Mucosa of descending colon (tissue), 3 donors: Measurements from ENCODE around the gene CSHL1. TPM values are rescaled to one million over a fixed set of nuclear protein-coding genes. Genes with fewer than 3 reads are reported as not detected.

Experiments used
- ATAC-seq: fragments of 200-7000 bp; cut with Tn5 transposase; one replicate; pipeline ENCODE4 v1.9.1; 2020; ENCODE audit warnings: mild to moderate bottlenecking, moderate library complexity
- DNase-seq, 3 donors: peaks; one replicate each; pipeline ENCODE4 v3.0.0-alpha.2; 2020
- H3K36me3 ChIP-seq: fragments of 200-600 bp; one replicate; pipeline ENCODE4 v1.8.0; 2021; ENCODE audit warnings: low read depth, mild to moderate bottlenecking
- H3K4me1 ChIP-seq: fragments of 200-600 bp; one replicate; pipeline ENCODE4 v1.8.0; 2021; ENCODE audit warnings: low read depth, mild to moderate bottlenecking
- H3K4me3 ChIP-seq: fragments of 200-600 bp; one replicate; pipeline ENCODE4 v1.8.0; 2021; ENCODE audit warnings: mild to moderate bottlenecking
- H3K9me3 ChIP-seq: fragments of 200-600 bp; one replicate; pipeline ENCODE4 v1.8.0; 2021; ENCODE audit warnings: mild to moderate bottlenecking
- CTCF ChIP-seq: fragments of 200-600 bp; IDR thresholded peaks from one replicate; pipeline ENCODE4 v1.8.0; 2022; ENCODE audit warnings: antibody characterized with exemption, mild to moderate bottlenecking
- intact Hi-C, 2 donors: fragments of 100-400 bp; cut with DNase I in 1 of 2; cut with micrococcal nuclease in 1 of 2; formaldehyde crosslinking; loops; one replicate each; pipeline versions ENCODE4 v1.11.0 to v1.11.1; 2022; cut with DNase I, micrococcal nuclease
- total RNA-seq, 3 donors: library from RNA; stranded (reverse); fragmentation: NEBNext Ultra II Directional in 2 of 3; extraction: Animal tissue kit (Norgen Biotek cat#: 25700) in 2 of 3; gene quantifications; one replicate each; pipeline versions ENCODE4 v1.2.1 to v1.2.4, GENCODE V29; 2021 to 2023
- donor health status: DM: no; HTN: no; CAD: no; lungs with moderate emphysema.
- donor health status: DM: no; HTN: no; CAD: no.
- donor health status: DM: no; HTN: yes; CAD: no.

Gene CSHL1
- total RNA-seq, 3 donors from 2014 or later: not detected

GRCh38 chr17:63939401-63939800, 28.3 kb upstream of the CSHL1 start:
- no peak overlapping the region for H3K4me3 ChIP-seq
- no peak for ATAC-seq

GRCh38 chr17:63937920-63938319, 26.9 kb upstream of the CSHL1 start:
- intact Hi-C loops: no loop called here
- no peaks in the 10 kb centered on the region for H3K36me3 ChIP-seq
- ATAC-seq (no peak), DNase-seq (no peak)
- H3K4me3 ChIP-seq: no peak overlapping the region
- H3K4me1 ChIP-seq: no peaks in the 10 kb centered on the region
- H3K9me3 ChIP-seq: no peaks in the 10 kb centered on the region
- TF ChIP-seq CTCF: no peak

More at GRCh38 chr17:63939401-63939800, 28.3 kb upstream of the CSHL1 start:
- intact Hi-C loops: no loop called here
- Histone ChIP-seq H3K36me3 (no peaks in the 10 kb centered on the region), H3K4me1 (no peaks in the 10 kb centered on the region), H3K9me3 (no peaks in the 10 kb centered on the region)
- no peak for DNase-seq
- no peak for TF ChIP-seq CTCF

DNA sequence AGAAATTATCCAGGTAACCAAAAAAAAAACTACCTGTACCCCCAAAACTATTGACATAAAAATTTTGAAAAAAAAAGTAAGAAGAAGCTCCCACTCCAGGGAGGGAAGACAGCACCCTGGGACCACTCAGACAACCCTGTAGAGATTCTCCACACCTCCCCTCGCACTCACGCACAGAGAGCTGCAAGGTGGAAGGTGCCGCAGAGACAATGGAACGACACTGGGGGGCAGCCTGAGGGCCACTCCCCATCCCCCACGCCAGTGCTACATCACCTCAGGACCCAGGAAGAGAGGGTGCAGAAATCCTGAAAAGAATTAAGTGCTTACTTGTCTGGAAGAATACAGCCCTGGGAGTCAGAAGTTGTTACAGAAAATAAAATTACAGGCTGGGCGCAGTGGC, 26.3 kb upstream of the CSHL1 start:
- no peak for DNase-seq
- H3K9me3 ChIP-seq: no peaks in the 10 kb centered on the region
- no peak for ATAC-seq
- no peaks in the 10 kb centered on the region for H3K4me1 ChIP-seq
- intact Hi-C loops: no loop called here
- no peaks in the 10 kb centered on the region for H3K36me3 ChIP-seq
- no peak for TF ChIP-seq CTCF
- H3K4me3 ChIP-seq: no peak overlapping the region

DNA sequence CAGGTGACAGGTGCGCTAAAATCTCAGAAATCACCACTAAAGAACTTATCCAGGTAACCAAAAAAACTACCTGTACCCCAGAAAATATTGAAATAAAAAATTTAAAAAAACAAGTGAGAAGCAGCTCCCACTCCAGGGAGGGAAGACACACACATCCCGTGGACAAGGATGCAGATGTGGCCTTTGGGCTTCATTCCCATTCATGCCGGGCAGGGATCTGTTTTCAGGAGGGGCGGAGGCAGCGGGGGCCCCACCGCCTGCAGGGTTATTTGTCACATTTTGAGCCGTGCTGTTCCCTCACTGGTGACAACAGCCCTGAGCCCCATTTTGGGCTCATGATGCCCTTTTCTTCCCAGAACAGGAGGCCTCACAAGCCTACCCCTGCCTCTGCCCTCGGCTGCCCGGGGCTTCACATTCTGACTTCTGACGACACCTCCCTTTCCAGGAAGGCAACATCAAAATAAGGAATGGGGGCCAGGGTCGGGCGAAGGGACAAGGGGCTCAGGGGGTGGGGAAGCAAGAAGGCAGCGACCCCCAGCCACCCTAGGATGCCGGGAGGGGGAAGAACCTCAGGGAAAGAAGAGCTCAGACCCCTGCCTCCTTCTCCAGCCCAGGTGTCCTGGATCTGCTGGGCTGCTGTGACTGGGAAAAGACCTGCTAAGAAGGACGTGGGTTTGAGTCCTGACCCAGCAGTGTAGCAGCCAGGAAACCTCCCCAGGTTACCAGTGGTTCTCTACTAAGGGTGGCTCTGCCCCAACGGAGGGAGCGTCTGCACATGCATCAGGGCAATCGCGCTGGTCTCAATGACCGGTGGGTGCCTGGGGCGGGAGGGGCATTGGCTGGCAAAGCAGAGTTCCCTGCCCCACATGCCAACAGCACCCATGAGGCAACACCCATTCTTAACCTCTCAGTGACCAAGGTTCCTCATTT, 23.4 kb upstream of the CSHL1 start:
- H3K36me3 ChIP-seq: no peaks in the 10 kb centered on the region
- H3K4me3 ChIP-seq: no peak overlapping the region
- intact Hi-C loops: no loop called here
- no peak for ATAC-seq
- H3K4me1 ChIP-seq: peaks cover 5% of the 10 kb centered on the region
- H3K9me3 ChIP-seq: no peaks in the 10 kb centered on the region
- DNase-seq: no peak
- no peak for TF ChIP-seq CTCF

DNA sequence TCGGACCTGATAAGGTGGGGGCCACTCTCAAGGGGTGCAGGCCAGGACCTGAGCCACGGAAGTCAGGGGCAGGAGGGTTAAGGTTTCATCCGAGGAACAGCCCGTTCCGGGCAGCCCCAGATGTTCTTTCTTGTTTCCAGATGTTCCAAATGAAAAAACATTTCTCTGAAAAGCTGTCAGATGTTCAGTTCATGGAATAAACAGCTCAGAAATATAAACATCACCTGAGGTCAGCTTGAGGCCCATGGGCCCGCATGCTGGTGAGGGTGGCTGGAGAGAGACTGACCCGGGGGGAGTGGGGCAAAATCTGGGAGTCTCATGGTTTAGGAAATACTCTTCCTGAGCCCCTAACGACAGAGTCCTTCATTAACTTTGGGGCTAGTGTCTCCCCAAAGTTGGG, 22.5 kb upstream of the CSHL1 start:
- no peaks in the 10 kb centered on the region for H3K9me3 ChIP-seq
- intact Hi-C loops: no loop called here
- DNase-seq (no peak), ATAC-seq (no peak)
- H3K36me3 ChIP-seq: no peaks in the 10 kb centered on the region
- no peak overlapping the region for H3K4me3 ChIP-seq
- peaks cover 5% of the 10 kb centered on the region for H3K4me1 ChIP-seq
- TF ChIP-seq CTCF: no peak
